HepG2 (cell line): ENCODE data around the gene NOL12. TPM values are rescaled to one million over a fixed set of nuclear protein-coding genes. Genes with fewer than 3 reads are reported as not detected.

Source experiments
- ATM ChIP-seq: fragments of 450-650 bp; IDR thresholded peaks from 2 replicates; pipeline ENCODE4 v1.7.1; 2017; ENCODE audit warnings: mild to moderate bottlenecking, borderline replicate concordance
- CEBPB ChIP-seq: IDR thresholded peaks from 2 replicates; pipeline ENCODE4 v1.6.1; 2011; ENCODE audit warnings: low read depth, low read length, improper control_type of control experiment, borderline replicate concordance
- CHCHD3 ChIP-seq: sonication (generic); formaldehyde crosslinking; IDR thresholded peaks from 2 replicates; pipeline ENCODE4 v1.8.0; 2022; ENCODE audit warnings: mild to moderate bottlenecking, missing genetic modification reagents, moderate library complexity
- CREB1 ChIP-seq, 2 experiments: fragments of 450-650 bp in 1 of 2; IDR thresholded peaks; 2 replicates each; pipeline ENCODE4 v1.6.1; 2016 to 2017; ENCODE audit warnings: control low read depth in 1 of 2, mild to moderate bottlenecking in 1 of 2, missing compliant biosample characterization in 1 of 2, missing genetic modification characterization in 1 of 2
- JDP2 ChIP-seq: sonication (generic); formaldehyde crosslinking; IDR thresholded peaks from 2 replicates; pipeline ENCODE4 v1.8.1; 2022; ENCODE audit warnings: missing genetic modification reagents, borderline replicate concordance
- KLF12 ChIP-seq: sonication (generic); formaldehyde crosslinking; IDR thresholded peaks from 2 replicates; pipeline ENCODE4 v1.4.0; 2020; ENCODE audit warnings: missing genetic modification reagents, borderline replicate concordance
- KLF6 ChIP-seq: IDR thresholded peaks from 2 replicates; pipeline ENCODE4 v1.8.0; 2016; ENCODE audit warnings: missing biosample characterization, missing genetic modification reagents
- MEIS1 ChIP-seq: sonication (generic); formaldehyde crosslinking; IDR thresholded peaks from 2 replicates; pipeline ENCODE4 v1.9.0; 2021; ENCODE audit warnings: mild to moderate bottlenecking, missing genetic modification reagents, moderate library complexity, borderline replicate concordance
- MXI1 ChIP-seq: IDR thresholded peaks from 3 replicates; pipeline ENCODE4 v1.6.1; 2012; ENCODE audit warnings: low read depth, low read length, inconsistent platforms, borderline replicate concordance
- NFE2L2 ChIP-seq: fragments of 150-350 bp; IDR thresholded peaks from 2 replicates; pipeline ENCODE4 v1.6.1; 2014; ENCODE audit warnings: low read length
- POGZ ChIP-seq: sonication (generic); formaldehyde crosslinking; IDR thresholded peaks from 2 replicates; pipeline ENCODE4 v1.4.0; 2020; ENCODE audit warnings: mild to moderate bottlenecking, missing genetic modification reagents
- SNRNP70 ChIP-seq: fragments of 200-400 bp; formaldehyde crosslinking; IDR thresholded peaks from 2 replicates; pipeline ENCODE4 v1.6.1; 2017; ENCODE audit warnings: mild to moderate bottlenecking, low read depth, low read length, moderate library complexity
- TGIF2 ChIP-seq: IDR thresholded peaks from 2 replicates; pipeline ENCODE4 v1.6.1; 2016; ENCODE audit warnings: control low read depth, missing compliant biosample characterization
- YY1 ChIP-seq: IDR thresholded peaks from 2 replicates; pipeline ENCODE4 v1.6.1; 2011; ENCODE audit warnings: low read length, low read depth, moderate library complexity, mild to moderate bottlenecking; ENCODE audit not compliant: insufficient read depth, insufficient replicate concordance
- ZNF570 ChIP-seq: sonication (generic); formaldehyde crosslinking; IDR thresholded peaks from 2 replicates; pipeline ENCODE4 v1.4.0; 2020; ENCODE audit warnings: mild to moderate bottlenecking, missing genetic modification reagents, borderline replicate concordance
- ZNF589 ChIP-seq: sonication (generic); formaldehyde crosslinking; conservative IDR thresholded peaks from 2 replicates; pipeline ENCODE4 v1.8.0; 2022; ENCODE audit warnings: mild to moderate bottlenecking, moderate library complexity, missing genetic modification reagents
- ZNF703 ChIP-seq: sonication (generic); formaldehyde crosslinking; IDR thresholded peaks from 2 replicates; pipeline ENCODE4 v1.5.1; 2020; ENCODE audit warnings: missing genetic modification reagents, mild to moderate bottlenecking, moderate library complexity, borderline replicate concordance
- polyA plus RNA-seq, 8 experiments: library from polyadenylated mRNA; depleted of rRNA in 3 of 8; stranded (reverse) in 7 of 8; unstranded in 1 of 8; fragments of >200 nt; fragmentation: Illumina TruSeq in 4 of 8; extraction: Trizol in 4 of 8; gene quantifications; 2 replicates each; pipeline versions ENCODE4 v1.2.1 to v1.2.3, GENCODE V29; 2011 to 2016; ENCODE audit warnings: low read depth in 4 of 8, missing spikeins in 1 of 8, mixed read lengths in 1 of 8; ENCODE audit not compliant: insufficient read depth in 1 of 8
- total RNA-seq, 5 experiments: library from RNA; depleted of rRNA; stranded (reverse); fragments of >200 nt; fragmentation: Illumina TruSeq; extraction: Trizol; gene quantifications; 2 replicates each; pipeline ENCODE4 v1.2.3, GENCODE V29; 2016; ENCODE audit warnings: low read depth in 1 of 5
- TF ChIP-seq, protein P1 (sequence below): sonication (generic); formaldehyde crosslinking; IDR thresholded peaks from 2 replicates; pipeline ENCODE4 v1.4.0; 2020; ENCODE audit warnings: missing genetic modification reagents, borderline replicate concordance
- TF ChIP-seq, protein P2 (sequence below): sonication (generic); formaldehyde crosslinking; IDR thresholded peaks from 2 replicates; pipeline ENCODE4; 2020; ENCODE audit warnings: missing genetic modification reagents, mild to moderate bottlenecking, borderline replicate concordance
- TF ChIP-seq, protein P3 (sequence below): sonication (generic); formaldehyde crosslinking; IDR thresholded peaks from 2 replicates; pipeline ENCODE4 v1.5.1; 2020; ENCODE audit warnings: mild to moderate bottlenecking, moderate library complexity, missing genetic modification reagents

The NOL12 gene
- total and polyA plus RNA-seq, 2 of the 13 experiments (the other 11 are each of a cell fraction or from before 2014, with no cell fraction given), result 14.3 to 31.4 TPM

DNA sequence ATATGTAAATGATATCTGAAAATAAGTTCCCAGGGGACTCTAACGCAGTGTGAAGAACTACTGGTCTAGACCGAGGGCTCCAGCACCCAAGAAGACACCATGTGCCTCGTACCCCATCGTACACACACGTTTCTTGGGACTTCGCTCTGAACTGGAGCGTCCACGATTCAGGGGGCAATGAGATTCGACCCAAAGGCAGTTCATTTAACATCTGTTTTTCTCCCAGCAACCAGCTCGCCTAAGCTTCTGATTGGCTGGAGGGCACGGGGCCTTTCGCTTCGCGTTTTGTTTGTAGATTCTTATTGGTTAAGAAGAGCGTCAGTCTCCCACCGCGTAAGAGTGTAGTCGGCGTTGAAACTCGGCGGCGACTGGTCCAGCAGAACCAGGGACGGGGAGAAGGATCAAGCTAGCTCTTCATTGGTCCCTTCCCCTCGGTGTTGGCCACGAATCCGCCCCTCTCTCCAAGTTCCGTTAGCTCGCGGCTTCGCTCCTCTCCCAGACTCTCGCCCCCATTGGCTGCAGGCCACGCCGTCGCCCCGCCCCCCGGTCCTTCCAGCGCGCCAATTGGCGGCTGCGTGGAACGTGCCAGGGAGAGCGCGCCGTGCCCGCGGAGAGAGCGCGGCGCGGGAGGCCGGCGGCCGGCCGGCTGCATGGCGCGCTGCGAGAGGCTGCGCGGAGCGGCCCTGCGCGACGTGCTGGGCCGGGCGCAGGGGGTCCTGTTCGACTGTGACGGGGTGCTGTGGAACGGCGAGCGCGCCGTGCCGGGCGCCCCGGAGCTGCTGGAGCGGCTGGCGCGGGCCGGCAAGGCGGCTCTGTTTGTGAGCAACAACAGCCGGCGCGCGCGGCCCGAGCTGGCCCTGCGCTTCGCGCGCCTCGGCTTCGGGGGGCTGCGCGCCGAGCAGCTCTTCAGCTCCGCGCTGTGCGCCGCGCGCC lies 27.7 kb upstream of the NOL12 start, which contains the start of gene PDXP (continued):
- TF ChIP-seq, protein P1, sequence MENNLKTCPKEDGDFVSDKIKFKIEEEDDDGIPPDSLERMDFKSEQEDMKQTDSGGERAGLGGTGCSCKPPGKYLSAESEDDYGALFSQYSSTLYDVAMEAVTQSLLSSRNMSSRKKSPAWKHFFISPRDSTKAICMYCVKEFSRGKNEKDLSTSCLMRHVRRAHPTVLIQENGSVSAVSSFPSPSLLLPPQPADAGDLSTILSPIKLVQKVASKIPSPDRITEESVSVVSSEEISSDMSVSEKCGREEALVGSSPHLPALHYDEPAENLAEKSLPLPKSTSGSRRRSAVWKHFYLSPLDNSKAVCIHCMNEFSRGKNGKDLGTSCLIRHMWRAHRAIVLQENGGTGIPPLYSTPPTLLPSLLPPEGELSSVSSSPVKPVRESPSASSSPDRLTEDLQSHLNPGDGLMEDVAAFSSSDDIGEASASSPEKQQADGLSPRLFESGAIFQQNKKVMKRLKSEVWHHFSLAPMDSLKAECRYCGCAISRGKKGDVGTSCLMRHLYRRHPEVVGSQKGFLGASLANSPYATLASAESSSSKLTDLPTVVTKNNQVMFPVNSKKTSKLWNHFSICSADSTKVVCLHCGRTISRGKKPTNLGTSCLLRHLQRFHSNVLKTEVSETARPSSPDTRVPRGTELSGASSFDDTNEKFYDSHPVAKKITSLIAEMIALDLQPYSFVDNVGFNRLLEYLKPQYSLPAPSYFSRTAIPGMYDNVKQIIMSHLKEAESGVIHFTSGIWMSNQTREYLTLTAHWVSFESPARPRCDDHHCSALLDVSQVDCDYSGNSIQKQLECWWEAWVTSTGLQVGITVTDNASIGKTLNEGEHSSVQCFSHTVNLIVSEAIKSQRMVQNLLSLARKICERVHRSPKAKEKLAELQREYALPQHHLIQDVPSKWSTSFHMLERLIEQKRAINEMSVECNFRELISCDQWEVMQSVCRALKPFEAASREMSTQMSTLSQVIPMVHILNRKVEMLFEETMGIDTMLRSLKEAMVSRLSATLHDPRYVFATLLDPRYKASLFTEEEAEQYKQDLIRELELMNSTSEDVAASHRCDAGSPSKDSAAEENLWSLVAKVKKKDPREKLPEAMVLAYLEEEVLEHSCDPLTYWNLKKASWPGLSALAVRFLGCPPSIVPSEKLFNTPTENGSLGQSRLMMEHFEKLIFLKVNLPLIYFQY, result 0 out of 2 replicates have a peak, but pooled peaks have one; percentile 17
- TF ChIP-seq, protein P2, sequence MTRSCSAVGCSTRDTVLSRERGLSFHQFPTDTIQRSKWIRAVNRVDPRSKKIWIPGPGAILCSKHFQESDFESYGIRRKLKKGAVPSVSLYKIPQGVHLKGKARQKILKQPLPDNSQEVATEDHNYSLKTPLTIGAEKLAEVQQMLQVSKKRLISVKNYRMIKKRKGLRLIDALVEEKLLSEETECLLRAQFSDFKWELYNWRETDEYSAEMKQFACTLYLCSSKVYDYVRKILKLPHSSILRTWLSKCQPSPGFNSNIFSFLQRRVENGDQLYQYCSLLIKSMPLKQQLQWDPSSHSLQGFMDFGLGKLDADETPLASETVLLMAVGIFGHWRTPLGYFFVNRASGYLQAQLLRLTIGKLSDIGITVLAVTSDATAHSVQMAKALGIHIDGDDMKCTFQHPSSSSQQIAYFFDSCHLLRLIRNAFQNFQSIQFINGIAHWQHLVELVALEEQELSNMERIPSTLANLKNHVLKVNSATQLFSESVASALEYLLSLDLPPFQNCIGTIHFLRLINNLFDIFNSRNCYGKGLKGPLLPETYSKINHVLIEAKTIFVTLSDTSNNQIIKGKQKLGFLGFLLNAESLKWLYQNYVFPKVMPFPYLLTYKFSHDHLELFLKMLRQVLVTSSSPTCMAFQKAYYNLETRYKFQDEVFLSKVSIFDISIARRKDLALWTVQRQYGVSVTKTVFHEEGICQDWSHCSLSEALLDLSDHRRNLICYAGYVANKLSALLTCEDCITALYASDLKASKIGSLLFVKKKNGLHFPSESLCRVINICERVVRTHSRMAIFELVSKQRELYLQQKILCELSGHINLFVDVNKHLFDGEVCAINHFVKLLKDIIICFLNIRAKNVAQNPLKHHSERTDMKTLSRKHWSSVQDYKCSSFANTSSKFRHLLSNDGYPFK, result no peak
- TF ChIP-seq CREB1 (IDR thresholded peaks at IDR 0.05) (peak; percentile 92), CREB1 (CRISPR knock-in tag; IDR thresholded peaks at IDR 0.05) (peak; percentile 97), CHCHD3 (CRISPR knock-in tag) (no peak), SNRNP70 (no peak), MEIS1 (CRISPR knock-in tag) (no peak), NFE2L2 (no peak), JDP2 (CRISPR knock-in tag) (no peak), POGZ (CRISPR knock-in tag) (peak; percentile 35; the same call in 1 of the 2 replicates), KLF12 (no peak), MXI1 (no peak; the same call in 2 of the 3 replicates), ZNF589 (CRISPR knock-in tag) (no peak), TGIF2 (CRISPR knock-in tag) (no peak), ZNF703 (no peak), CEBPB (no peak), ZNF570 (CRISPR knock-in tag) (no peak), KLF6 (no peak), YY1 (no peak), ATM (no peak)
- TF ChIP-seq, protein P3, sequence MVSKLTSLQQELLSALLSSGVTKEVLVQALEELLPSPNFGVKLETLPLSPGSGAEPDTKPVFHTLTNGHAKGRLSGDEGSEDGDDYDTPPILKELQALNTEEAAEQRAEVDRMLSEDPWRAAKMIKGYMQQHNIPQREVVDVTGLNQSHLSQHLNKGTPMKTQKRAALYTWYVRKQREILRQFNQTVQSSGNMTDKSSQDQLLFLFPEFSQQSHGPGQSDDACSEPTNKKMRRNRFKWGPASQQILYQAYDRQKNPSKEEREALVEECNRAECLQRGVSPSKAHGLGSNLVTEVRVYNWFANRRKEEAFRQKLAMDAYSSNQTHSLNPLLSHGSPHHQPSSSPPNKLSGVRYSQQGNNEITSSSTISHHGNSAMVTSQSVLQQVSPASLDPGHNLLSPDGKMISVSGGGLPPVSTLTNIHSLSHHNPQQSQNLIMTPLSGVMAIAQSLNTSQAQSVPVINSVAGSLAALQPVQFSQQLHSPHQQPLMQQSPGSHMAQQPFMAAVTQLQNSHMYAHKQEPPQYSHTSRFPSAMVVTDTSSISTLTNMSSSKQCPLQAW, result 0 out of 2 replicates have a peak, but pooled peaks have one; percentile 12
